GM13976 (cell line): Measurements from ENCODE around the gene SIPA1.

Experiments
- DNase-seq: peaks from one replicate; pipeline ENCODE4 v3.0.0; 2012; ENCODE audit warnings: low spot score
- CTCF ChIP-seq: IDR thresholded peaks from 2 replicates; pipeline ENCODE4 v1.5.1; 2012; ENCODE audit warnings: borderline replicate concordance, mild to moderate bottlenecking; ENCODE audit not compliant: insufficient read depth; ENCODE audit errors: extremely low read depth, missing control alignments, control extremely low read depth
- in situ Hi-C: fragments of 300-500 bp; cut with MboI; formaldehyde crosslinking; loops from one replicate; pipeline ENCODE4 v1.12.0; 2022; ENCODE audit warnings: low sequenced_read_pairs, mixed read lengths, inconsistent platforms; ENCODE audit not compliant: unreplicated experiment

SIPA1 gene

GRCh38 chr11:65615229-65615949 is 22.5 kb upstream of the SIPA1 start, which contains the start of gene PCNX3:
TSS of gene PCNX3 (plus strand) at chr11:65615776. CDS start at chr11:65616312, 536 bp downstream.
- in situ Hi-C loops = no loop called here
- no peak for TF ChIP-seq CTCF
- peak; percentile 100 for DNase-seq

- in situ Hi-C loops = no loop called here
- DNase-seq = peak; percentile 80
- TF ChIP-seq CTCF = no peak
These were observed 21.8 kb upstream of the SIPA1 start for GRCh38 chr11:65615950-65616574.

GRCh38 chr11:65616575-65617001 is 21.3 kb upstream of the SIPA1 start:
- in situ Hi-C loops = no loop called here
- no peak for DNase-seq
- TF ChIP-seq CTCF = no peak

GRCh38 chr11:65617136-65617850 is 20.6 kb upstream of the SIPA1 start:
- in situ Hi-C loops = no loop called here
- no peak for DNase-seq
- no peak for TF ChIP-seq CTCF

- TF ChIP-seq CTCF = no peak
- no peak for DNase-seq
- in situ Hi-C loops = no loop called here
These were observed 19.7 kb upstream of the SIPA1 start for GRCh38 chr11:65617990-65618751.

GRCh38 chr11:65618763-65619162 is 19.1 kb upstream of the SIPA1 start:
- TF ChIP-seq CTCF = no peak
- DNase-seq = no peak
- in situ Hi-C loops = no loop called here
